Activated B cell treated with CpG ODN at 0.5 μM for 24 hours (primary cell): Measurements from ENCODE around the gene DGKE. TPM values are rescaled to one million over a fixed set of nuclear protein-coding genes. Genes with fewer than 3 reads are reported as not detected.

ENCODE experiments used
- ATAC-seq: fragments of 200-7000 bp; cut with Tn5 transposase; one replicate; pipeline ENCODE4 v1.10.0; 2021; ENCODE audit warnings: low read depth, mild to moderate bottlenecking, moderate library complexity
- CTCF ChIA-PET: fragments of 350-600 bp; sonication (Branson Sonifier 250); formaldehyde crosslinking; loops from one replicate; lab custom pipeline; 2021; ENCODE audit warnings: antibody characterized with exemption; lab: Charles Lee
- POLR2A ChIA-PET: fragments of 350-600 bp; sonication (Branson Sonifier 250); formaldehyde crosslinking; loops from one replicate; lab custom pipeline; 2021; ENCODE audit warnings: antibody characterized with exemption; lab: Charles Lee
- DNase-seq: peaks from one replicate; pipeline ENCODE4 v3.0.0; 2022
- H3K27ac Mint-ChIP-seq: one replicate; pipeline ENCODE4 v1.8.0; 2020; ENCODE audit warnings: mixed read lengths
- H3K27me3 Mint-ChIP-seq: one replicate; pipeline ENCODE4 v1.8.0; 2021; ENCODE audit warnings: mixed read lengths
- H3K36me3 Mint-ChIP-seq: one replicate; pipeline ENCODE4 v1.8.0; 2021; ENCODE audit warnings: low read depth, mixed read lengths
- H3K4me1 Mint-ChIP-seq: one replicate; pipeline ENCODE4 v1.8.0; 2021; ENCODE audit warnings: mixed read lengths
- H3K4me3 Mint-ChIP-seq: one replicate; pipeline ENCODE4 v1.8.0; 2020; ENCODE audit warnings: mild to moderate bottlenecking, mixed read lengths
- H3K9me3 Mint-ChIP-seq: one replicate; pipeline ENCODE4 v1.8.0; 2020; ENCODE audit warnings: mixed read lengths
- CTCF ChIP-seq: fragments of 200-600 bp; IDR thresholded peaks from one replicate; pipeline ENCODE4 v1.8.0; 2022; ENCODE audit warnings: antibody characterized with exemption, mild to moderate bottlenecking
- intact Hi-C: fragments of 100-400 bp; cut with micrococcal nuclease; formaldehyde crosslinking; loops from one replicate; pipeline ENCODE4 v1.15.1; 2024
- total RNA-seq: library from RNA; stranded (reverse); gene quantifications from 2 replicates; pipeline ENCODE4 v1.2.3, GENCODE V29; 2022

Gene DGKE
- total RNA-seq, 1 donor from 2014 or later: 20.3 TPM

- DNase-seq (no peak), ATAC-seq (peak; percentile 57)
- Mint-ChIP-seq H3K27me3 (no peaks in the 10 kb centered on the region), H3K4me1 (peaks cover 32% of the 10 kb centered on the region), H3K4me3 (peak overlapping the region; percentile 21), H3K27ac (peak overlapping the region; percentile 19), H3K36me3 (peaks cover 91% of the 10 kb centered on the region), H3K9me3 (no peaks in the 10 kb centered on the region)
- no peak for TF ChIP-seq CTCF
- intact Hi-C loops: loop anchor here (2.0 kb wide), 1 partner anchor 15 kb away; no protein-coding TSS in a partner anchor
- ChIA-PET POLR2A (interaction anchor here (0.5 to 1.1 kb wide), 4 partner anchors 10 to 137 kb away, joined by 3 to 4 read pairs (median 4); partner anchors contain the start of gene TRIM25), CTCF (interaction anchor here (1.1 kb wide), 1 partner anchor 42 kb away, joined by 3 read pairs; no protein-coding TSS in a partner anchor)
These were observed 63.9 kb downstream of the DGKE start for GRCh38 chr17:56897646-56898424.

- CTCF ChIA-PET: interaction anchor here (1.6 kb wide), 1 partner anchor 79 kb away, joined by 6 read pairs; no protein-coding TSS in a partner anchor
- no peak overlapping the region for H3K27ac Mint-ChIP-seq
- H3K4me3 Mint-ChIP-seq: no peak overlapping the region
These were observed 64.9 kb downstream of the DGKE start for GRCh38 chr17:56898874-56899273.

GRCh38 chr17:56899403-56899802 is 65.5 kb downstream of the DGKE start:
- intact Hi-C loops: no loop called here
- H3K9me3 Mint-ChIP-seq: no peaks in the 10 kb centered on the region
- ATAC-seq (no peak), DNase-seq (no peak)
- peaks cover 91% of the 10 kb centered on the region for H3K36me3 Mint-ChIP-seq
- no peak overlapping the region for H3K27ac Mint-ChIP-seq
- no peak for TF ChIP-seq CTCF
- peaks cover 34% of the 10 kb centered on the region for H3K4me1 Mint-ChIP-seq
- CTCF ChIA-PET: interaction anchor here (1.6 kb wide), 1 partner anchor 80 kb away, joined by 6 read pairs; no protein-coding TSS in a partner anchor
- POLR2A ChIA-PET: interaction anchor here (0.9 to 1.0 kb wide), 2 partner anchors 10 to 14 kb away, joined by 3 to 5 read pairs; partner anchors contain the start of gene TRIM25
- H3K27me3 Mint-ChIP-seq: no peaks in the 10 kb centered on the region
- H3K4me3 Mint-ChIP-seq: no peak overlapping the region

More at GRCh38 chr17:56898874-56899273, 64.9 kb downstream of the DGKE start:
- no peak for DNase-seq
- no peak for ATAC-seq
- intact Hi-C loops: no loop called here
- Mint-ChIP-seq H3K27me3 (no peaks in the 10 kb centered on the region), H3K36me3 (peaks cover 90% of the 10 kb centered on the region), H3K9me3 (no peaks in the 10 kb centered on the region), H3K4me1 (peaks cover 32% of the 10 kb centered on the region)
- POLR2A ChIA-PET: no interaction called here
- TF ChIP-seq CTCF: no peak

GRCh38 chr17:56902348-56902747 is 68.4 kb downstream of the DGKE start:
- Mint-ChIP-seq H3K9me3 (no peaks in the 10 kb centered on the region), H3K27me3 (no peaks in the 10 kb centered on the region), H3K27ac (no peak overlapping the region), H3K36me3 (peaks cover 93% of the 10 kb centered on the region), H3K4me1 (peaks cover 24% of the 10 kb centered on the region), H3K4me3 (no peak overlapping the region)
- DNase-seq (no peak), ATAC-seq (no peak)
- intact Hi-C loops: no loop called here
- TF ChIP-seq CTCF: no peak
- ChIA-PET POLR2A (interaction anchor here (1.8 kb wide), 1 partner anchor 12 kb away, joined by 10 read pairs; the partner anchor contains the start of gene TRIM25), CTCF (no interaction called here)

- peaks cover 24% of the 10 kb centered on the region for H3K4me1 Mint-ChIP-seq
- no peaks in the 10 kb centered on the region for H3K9me3 Mint-ChIP-seq
- H3K4me3 Mint-ChIP-seq: no peak overlapping the region
- CTCF ChIA-PET: no interaction called here
- TF ChIP-seq CTCF: no peak
- DNase-seq (no peak), ATAC-seq (no peak)
- POLR2A ChIA-PET: interaction anchor here (0.7 kb wide), 1 partner anchor 10 kb away, joined by 11 read pairs; the partner anchor contains the start of gene TRIM25
- intact Hi-C loops: no loop called here
- peaks cover 87% of the 10 kb centered on the region for H3K36me3 Mint-ChIP-seq
- no peak overlapping the region for H3K27ac Mint-ChIP-seq
- no peaks in the 10 kb centered on the region for H3K27me3 Mint-ChIP-seq
These were observed 69.6 kb downstream of the DGKE start for GRCh38 chr17:56903560-56903959.
